Measurements from ENCODE around the gene CHAF1A. TPM values are rescaled to one million over a fixed set of nuclear protein-coding genes. Genes with fewer than 3 reads are reported as not detected.

The CHAF1A gene
- total and polyA plus RNA-seq, 4 donors: 5.2 to 9.3 (median 6.7) TPM

DNA sequence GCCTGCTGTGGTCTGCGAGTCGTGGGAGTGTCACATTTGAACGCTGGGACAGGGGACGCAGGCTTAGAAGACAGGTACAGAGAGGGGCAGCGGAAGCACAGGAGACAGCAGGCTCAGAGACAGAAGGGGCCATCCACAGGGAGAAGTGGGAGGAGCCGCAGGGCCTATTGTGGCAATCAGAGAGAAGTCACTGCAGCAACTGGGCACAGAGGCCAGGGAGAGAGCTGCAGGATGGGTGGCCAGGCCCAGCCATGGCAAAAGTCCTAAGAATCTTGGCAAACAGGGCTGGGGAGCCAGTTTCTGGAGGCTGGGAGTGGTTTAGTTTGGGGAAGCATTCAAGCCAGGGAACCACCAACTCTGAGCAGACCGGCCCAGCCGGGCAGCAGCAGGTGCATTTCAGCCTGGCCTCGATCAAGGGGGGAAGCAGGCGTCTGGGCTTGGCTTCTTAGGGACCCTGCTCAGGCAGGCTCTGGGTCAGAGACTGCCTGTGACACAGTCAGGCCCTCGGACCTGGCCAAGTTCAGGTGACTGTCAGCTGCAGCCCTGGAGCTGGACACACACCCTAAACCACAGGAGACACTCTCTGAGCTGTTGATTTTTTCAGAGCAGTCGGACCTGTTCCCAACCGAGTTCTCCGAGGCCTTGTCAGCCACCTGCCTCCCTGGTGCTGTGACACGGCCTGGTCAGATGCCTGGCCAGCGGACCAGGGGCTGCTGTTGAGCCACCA, 13.9 kb upstream of the CHAF1A start:
- Histone ChIP-seq H3K27me3 (ENCODE audit: control insufficient read depth in 1 of 2, insufficient read depth in 2 of 2, low read length in 1 of 2) (no peaks in the 10 kb centered on the region), H3K4me1 (ENCODE audit: control insufficient read depth in 1 of 2, insufficient read depth in 2 of 2, low read length in 2 of 2) (no peaks in the 10 kb centered on the region), H3K27ac (ENCODE audit: low read depth in 1 of 2, low read length in 2 of 2) (no peak overlapping the region), H3K4me3 (ENCODE audit: low read length in 2 of 2) (no peak overlapping the region), H3K9me3 (ENCODE audit: control insufficient read depth, low read length) (no peaks in the 10 kb centered on the region), H3K36me3 (ENCODE audit: control insufficient read depth in 1 of 2, insufficient read depth in 2 of 2, low read length in 1 of 2) (peaks cover 0 to 2% of the 10 kb centered on the region in 2 donors)
- 29 to 39% methylated on average over 16 of the region's 16 CpGs for WGBS, 2 donors
- intact Hi-C loops (cut with DNase I): no loop called here
- no peak for ATAC-seq (ENCODE audit: low FRiP score)
- no peak for DNase-seq

DNA sequence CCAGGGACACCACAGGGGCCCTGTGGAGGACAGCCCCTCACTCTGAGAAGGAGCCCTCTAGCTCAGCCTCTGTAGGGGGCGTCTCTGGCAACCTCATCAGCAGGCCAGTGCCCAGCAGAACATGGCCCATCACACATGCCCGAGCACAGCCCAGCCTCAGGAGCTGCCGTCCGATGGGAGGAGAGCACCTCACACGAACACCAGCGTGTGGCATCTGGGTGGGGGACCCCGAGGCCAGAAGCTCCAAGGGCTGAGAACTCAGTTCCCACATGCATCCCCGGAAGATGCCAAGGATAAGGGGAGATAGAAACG, 13.4 kb upstream of the CHAF1A start:
- Histone ChIP-seq H3K27ac (ENCODE audit: low read depth in 1 of 2, low read length in 2 of 2) (no peak overlapping the region), H3K4me3 (ENCODE audit: low read length in 2 of 2) (no peak overlapping the region), H3K27me3 (ENCODE audit: control insufficient read depth in 1 of 2, insufficient read depth in 2 of 2, low read length in 1 of 2) (no peaks in the 10 kb centered on the region), H3K9me3 (ENCODE audit: control insufficient read depth, low read length) (no peaks in the 10 kb centered on the region), H3K4me1 (ENCODE audit: control insufficient read depth in 1 of 2, insufficient read depth in 2 of 2, low read length in 2 of 2) (no peaks in the 10 kb centered on the region), H3K36me3 (ENCODE audit: control insufficient read depth in 1 of 2, insufficient read depth in 2 of 2, low read length in 1 of 2) (no peaks in the 10 kb centered on the region)
- ATAC-seq (ENCODE audit: low FRiP score): no peak
- intact Hi-C loops (cut with DNase I): no loop called here
- WGBS, 2 donors: 74 to 79% methylated on average over 9 of the region's 9 CpGs
- no peak for DNase-seq

DNA sequence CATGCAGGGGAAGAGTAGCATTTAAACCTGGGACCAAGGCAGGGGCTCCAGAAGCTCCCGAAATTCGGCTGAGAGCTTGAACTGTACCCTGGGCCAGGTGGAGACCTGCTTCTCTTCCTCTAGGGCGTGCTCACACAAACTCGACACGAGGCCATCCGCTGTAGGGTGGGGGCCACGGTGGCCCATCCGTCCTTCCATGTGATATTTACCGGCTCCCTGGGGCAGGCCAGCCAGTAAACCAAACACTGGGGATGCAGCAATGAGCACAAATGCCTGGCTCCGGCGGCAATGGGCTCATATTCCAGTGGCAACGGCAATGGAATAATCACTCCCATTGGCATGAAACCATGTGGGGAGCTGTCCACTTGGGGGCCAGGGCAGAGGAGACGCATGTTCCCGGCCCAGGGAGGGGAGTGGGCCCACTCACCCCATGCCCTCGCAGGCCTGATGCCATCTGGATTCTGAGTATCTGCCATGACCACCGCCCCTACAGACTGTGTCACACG, 12.9 kb upstream of the CHAF1A start:
- peak overlapping the region in 1 of 2 donors; percentile 2 for H3K27ac ChIP-seq (ENCODE audit: low read depth in 1 of 2, low read length in 2 of 2)
- DNase-seq (no peak), ATAC-seq (ENCODE audit: low FRiP score) (no peak)
- H3K4me1 ChIP-seq (ENCODE audit: control insufficient read depth in 1 of 2, insufficient read depth in 2 of 2, low read length in 2 of 2): no peaks in the 10 kb centered on the region
- H3K27me3 ChIP-seq (ENCODE audit: control insufficient read depth in 1 of 2, insufficient read depth in 2 of 2, low read length in 1 of 2): no peaks in the 10 kb centered on the region
- no peaks in the 10 kb centered on the region for H3K9me3 ChIP-seq (ENCODE audit: control insufficient read depth, low read length)
- no peak overlapping the region for H3K4me3 ChIP-seq (ENCODE audit: low read length in 2 of 2)
- intact Hi-C loops (cut with DNase I): no loop called here
- WGBS, 2 donors: 70 to 78% methylated on average over 17 of the region's 17 CpGs
- H3K36me3 ChIP-seq (ENCODE audit: control insufficient read depth in 1 of 2, insufficient read depth in 2 of 2, low read length in 1 of 2): no peaks in the 10 kb centered on the region

DNA sequence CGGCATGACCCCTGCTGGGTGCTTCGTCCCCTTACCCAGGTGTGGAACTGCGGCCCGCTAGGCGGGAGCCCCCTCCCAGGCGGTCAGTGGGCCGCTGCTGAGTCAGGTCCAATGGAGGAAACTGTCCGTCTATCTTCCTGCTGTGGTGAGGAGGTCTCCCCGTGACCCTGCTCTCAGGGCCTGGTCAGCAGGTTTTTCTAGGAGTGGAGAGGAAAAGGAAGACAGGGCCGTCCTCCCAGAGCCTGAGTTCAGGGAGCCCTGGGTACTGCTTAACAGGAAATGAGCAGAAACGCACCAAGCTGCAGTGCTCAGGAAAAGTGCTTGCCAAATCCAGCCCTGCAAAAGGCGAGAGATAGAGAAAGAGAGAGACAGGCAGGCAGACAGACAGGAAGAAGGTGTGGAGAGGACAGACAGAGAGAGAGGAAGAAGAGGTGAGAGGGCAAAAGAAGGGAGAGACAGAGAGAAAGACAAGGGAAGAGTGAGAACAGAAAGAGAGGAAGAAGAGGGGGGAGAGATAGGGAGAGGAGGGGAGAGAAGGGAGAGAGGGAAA, 12.3 kb upstream of the CHAF1A start:
- intact Hi-C loops (cut with DNase I): no loop called here
- peak overlapping the region in 1 of 2 donors; percentile 2 for H3K27ac ChIP-seq (ENCODE audit: low read depth in 1 of 2, low read length in 2 of 2)
- H3K4me1 ChIP-seq (ENCODE audit: control insufficient read depth in 1 of 2, insufficient read depth in 2 of 2, low read length in 2 of 2): no peaks in the 10 kb centered on the region
- H3K36me3 ChIP-seq (ENCODE audit: control insufficient read depth in 1 of 2, insufficient read depth in 2 of 2, low read length in 1 of 2): no peaks in the 10 kb centered on the region
- peak in 1 of 2 donors; percentile 79 for DNase-seq
- no peaks in the 10 kb centered on the region for H3K27me3 ChIP-seq (ENCODE audit: control insufficient read depth in 1 of 2, insufficient read depth in 2 of 2, low read length in 1 of 2)
- H3K9me3 ChIP-seq (ENCODE audit: control insufficient read depth, low read length): no peaks in the 10 kb centered on the region
- peak; percentile 40 for ATAC-seq (ENCODE audit: low FRiP score)
- H3K4me3 ChIP-seq (ENCODE audit: low read length in 2 of 2): no peak overlapping the region
- WGBS, 2 donors: 52 to 60% methylated on average over 12 of the region's 12 CpGs

DNA sequence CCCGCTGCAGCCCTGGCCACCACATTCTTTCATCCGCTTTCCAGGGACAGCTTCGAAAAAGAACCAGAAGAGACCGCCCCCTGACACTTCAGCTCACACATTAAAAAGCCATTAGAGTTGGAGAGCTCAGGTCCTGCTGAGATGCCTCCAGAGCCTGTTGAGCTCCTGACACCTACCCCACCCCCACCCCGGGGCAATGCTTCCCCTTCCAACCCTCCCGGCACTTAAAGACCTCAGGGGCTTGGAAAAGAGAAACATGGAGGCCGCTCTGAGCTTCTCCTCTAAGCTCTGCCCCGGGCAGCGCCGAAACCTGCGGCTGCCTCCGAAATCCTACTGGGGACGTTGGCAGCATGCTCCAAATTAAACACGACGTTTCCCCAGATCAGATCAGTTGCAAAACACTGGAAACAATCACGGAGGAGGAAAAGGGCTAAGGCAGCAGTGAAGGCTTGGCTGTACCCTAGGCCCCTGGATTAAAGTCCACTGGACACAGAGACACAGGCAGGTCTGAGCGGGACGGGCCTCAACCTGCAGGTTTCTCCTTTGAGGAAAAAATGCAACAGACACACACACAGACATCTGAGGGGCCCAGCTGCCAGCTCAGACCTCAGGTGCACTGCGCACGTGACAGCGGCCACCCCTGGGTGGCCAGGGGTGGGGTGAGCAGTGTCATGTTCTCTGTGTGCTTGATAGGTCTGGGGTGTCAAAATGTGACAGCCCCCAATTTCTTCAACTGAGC, 11.7 kb upstream of the CHAF1A start:
- Histone ChIP-seq H3K9me3 (ENCODE audit: control insufficient read depth, low read length) (no peaks in the 10 kb centered on the region), H3K27ac (ENCODE audit: low read depth in 1 of 2, low read length in 2 of 2) (peak overlapping the region in 1 of 2 donors; percentile 14), H3K4me3 (ENCODE audit: low read length in 2 of 2) (no peak overlapping the region), H3K27me3 (ENCODE audit: control insufficient read depth in 1 of 2, insufficient read depth in 2 of 2, low read length in 1 of 2) (no peaks in the 10 kb centered on the region), H3K4me1 (ENCODE audit: control insufficient read depth in 1 of 2, insufficient read depth in 2 of 2, low read length in 2 of 2) (no peaks in the 10 kb centered on the region), H3K36me3 (ENCODE audit: control insufficient read depth in 1 of 2, insufficient read depth in 2 of 2, low read length in 1 of 2) (no peaks in the 10 kb centered on the region)
- intact Hi-C loops (cut with DNase I): no loop called here
- DNase-seq (no peak), ATAC-seq (ENCODE audit: low FRiP score) (peak; percentile 9)
- 21 to 27% methylated on average over 21 of the region's 21 CpGs for whole genome bisulfite sequencing, 2 donors

DNA sequence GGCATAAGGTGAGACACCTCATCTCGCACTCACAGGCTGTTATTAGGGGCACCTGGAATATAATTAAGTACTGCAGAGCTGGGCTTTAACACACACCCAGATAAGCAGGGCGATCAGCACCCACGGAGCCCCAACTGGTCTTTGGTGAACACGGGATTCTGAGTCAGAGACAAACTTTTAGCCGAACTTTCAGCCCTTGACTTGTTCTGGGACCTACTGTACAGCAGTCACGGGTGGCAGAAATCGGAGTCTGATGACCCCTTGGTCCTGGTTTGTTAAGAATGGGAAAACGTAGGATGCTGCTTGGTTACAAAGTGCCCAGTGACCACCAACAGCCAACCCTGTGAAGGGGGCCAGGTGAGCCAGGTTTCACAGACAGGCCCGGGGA, 11.1 kb upstream of the CHAF1A start:
- Histone ChIP-seq H3K4me3 (ENCODE audit: low read length in 2 of 2) (no peak overlapping the region), H3K27me3 (ENCODE audit: control insufficient read depth in 1 of 2, insufficient read depth in 2 of 2, low read length in 1 of 2) (no peaks in the 10 kb centered on the region), H3K4me1 (ENCODE audit: control insufficient read depth in 1 of 2, insufficient read depth in 2 of 2, low read length in 2 of 2) (no peaks in the 10 kb centered on the region), H3K27ac (ENCODE audit: low read depth in 1 of 2, low read length in 2 of 2) (no peak overlapping the region), H3K9me3 (ENCODE audit: control insufficient read depth, low read length) (no peaks in the 10 kb centered on the region), H3K36me3 (ENCODE audit: control insufficient read depth in 1 of 2, insufficient read depth in 2 of 2, low read length in 1 of 2) (no peaks in the 10 kb centered on the region)
- intact Hi-C loops (cut with DNase I): no loop called here
- ATAC-seq (ENCODE audit: low FRiP score) (no peak), DNase-seq (no peak)
- 64 to 70% methylated on average over 9 of the region's 9 CpGs for WGBS, 2 donors

DNA sequence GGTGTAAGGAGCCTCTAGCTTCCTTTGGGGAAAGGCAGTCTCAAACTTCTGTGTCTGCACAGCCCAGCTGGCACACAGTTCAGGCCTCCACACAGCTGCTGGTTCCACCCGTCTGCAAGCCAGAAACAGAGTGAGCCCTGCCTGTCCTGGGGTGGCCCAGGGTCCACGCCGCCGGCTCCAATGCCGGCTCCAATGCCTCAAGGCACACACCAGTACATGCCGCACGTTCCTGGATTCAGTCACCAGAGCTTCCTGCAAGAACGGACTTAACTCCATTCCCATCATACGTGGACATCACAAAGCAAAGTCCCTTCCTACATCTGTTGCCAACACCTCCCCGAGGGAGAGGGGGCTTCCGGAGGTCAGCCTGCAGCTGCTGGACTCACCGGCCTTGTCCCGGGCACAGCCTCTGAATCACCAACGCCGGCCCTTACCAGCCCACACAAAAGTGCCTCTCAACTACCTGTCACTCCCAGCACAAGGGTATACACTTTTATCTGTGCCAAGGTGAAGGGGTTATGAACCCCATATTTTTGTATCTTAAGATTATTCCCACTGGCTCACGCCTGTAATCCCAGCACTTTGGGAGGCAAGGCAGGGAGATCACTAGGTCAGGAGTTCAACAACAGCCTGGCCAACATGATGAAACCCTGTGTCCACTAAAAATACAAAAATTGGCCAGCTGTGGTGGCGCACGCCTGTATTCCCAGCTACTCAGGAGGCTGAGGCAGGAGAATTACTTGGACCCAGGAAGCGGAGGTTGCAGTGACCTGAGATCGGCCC, 10.5 kb upstream of the CHAF1A start:
- H3K9me3 ChIP-seq (ENCODE audit: control insufficient read depth, low read length): no peaks in the 10 kb centered on the region
- DNase-seq (no peak), ATAC-seq (ENCODE audit: low FRiP score) (peak; percentile 37)
- H3K36me3 ChIP-seq (ENCODE audit: control insufficient read depth in 1 of 2, insufficient read depth in 2 of 2, low read length in 1 of 2): no peaks in the 10 kb centered on the region
- 62 to 64% methylated on average over 20 of the region's 20 CpGs for WGBS, 2 donors
- intact Hi-C loops (cut with DNase I): no loop called here
- H3K4me1 ChIP-seq (ENCODE audit: control insufficient read depth in 1 of 2, insufficient read depth in 2 of 2, low read length in 2 of 2): no peaks in the 10 kb centered on the region
- no peak overlapping the region for H3K27ac ChIP-seq (ENCODE audit: low read depth in 1 of 2, low read length in 2 of 2)
- no peak overlapping the region for H3K4me3 ChIP-seq (ENCODE audit: low read length in 2 of 2)
- H3K27me3 ChIP-seq (ENCODE audit: control insufficient read depth in 1 of 2, insufficient read depth in 2 of 2, low read length in 1 of 2): no peaks in the 10 kb centered on the region

DNA sequence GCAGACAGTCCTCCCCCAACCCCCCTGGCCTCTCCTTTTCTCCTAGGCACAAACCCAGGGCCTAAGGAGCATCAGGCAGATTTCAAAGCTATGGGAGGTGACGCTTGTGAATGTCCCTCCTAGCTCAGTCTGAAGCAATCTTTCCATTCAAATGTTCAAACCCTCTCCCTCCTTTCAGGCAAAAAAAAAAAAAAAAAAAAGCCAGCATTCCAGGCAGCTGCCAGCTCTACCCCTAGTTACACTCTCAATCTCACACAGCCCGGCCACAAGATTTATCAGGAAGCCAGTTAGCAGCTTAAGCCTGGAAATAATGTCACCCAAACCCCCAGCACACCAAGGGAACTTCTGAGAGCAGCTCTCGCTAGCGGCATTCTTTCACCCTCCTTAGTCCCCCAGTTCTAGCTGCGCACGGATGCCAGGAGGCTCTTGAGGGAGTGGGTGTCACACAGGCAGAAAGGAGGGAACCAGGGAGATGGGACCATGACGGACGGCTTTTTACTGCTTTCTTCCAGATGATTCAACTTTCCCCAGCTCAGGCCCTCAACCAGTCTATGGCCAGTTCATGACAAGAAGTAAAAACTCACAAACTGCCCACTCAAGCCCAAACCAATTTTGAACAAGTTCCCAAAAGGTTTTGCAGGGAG, 8.4 kb upstream of the CHAF1A start:
- intact Hi-C loops (cut with DNase I): no loop called here
- ATAC-seq (ENCODE audit: low FRiP score) (no peak), DNase-seq (no peak)

More for the DNA sequence above, 8.4 kb upstream of the CHAF1A start:
- H3K4me1 ChIP-seq (ENCODE audit: control insufficient read depth in 1 of 2, insufficient read depth in 2 of 2, low read length in 2 of 2): no peaks in the 10 kb centered on the region
- no peaks in the 10 kb centered on the region for H3K27me3 ChIP-seq (ENCODE audit: control insufficient read depth in 1 of 2, insufficient read depth in 2 of 2, low read length in 1 of 2)
- H3K27ac ChIP-seq (ENCODE audit: low read depth in 1 of 2, low read length in 2 of 2): no peak overlapping the region
- H3K4me3 ChIP-seq (ENCODE audit: low read length in 2 of 2): no peak overlapping the region
- H3K9me3 ChIP-seq (ENCODE audit: control insufficient read depth, low read length): no peaks in the 10 kb centered on the region
- H3K36me3 ChIP-seq (ENCODE audit: control insufficient read depth in 1 of 2, insufficient read depth in 2 of 2, low read length in 1 of 2): no peaks in the 10 kb centered on the region
- WGBS, 2 donors: 28 to 46% methylated on average over 8 of the region's 8 CpGs

Data from aorta (tissue), 5 donors.